ENCODE data around the gene F2RL3. TPM values are rescaled to one million over a fixed set of nuclear protein-coding genes. Genes with fewer than 3 reads are reported as not detected.

Gene F2RL3
- 10 to 100 TPM in 1 of 4 donors, 1 to 10 TPM in 1, under 1 TPM in 2; 0.45 to 13.4 (median 1.5) TPM for polyA plus RNA-seq
- long read RNA-seq, donor 1 = 0 reads
- long read RNA-seq, donor 2 = 0 reads
- long read RNA-seq, donor 3, partial matches to known transcripts = 0 of 1 reads
- long read RNA-seq, donor 3, other reads (novel, unspliced or antisense) = 0 of 1 reads
- long read RNA-seq, donor 4 = 0 reads
- long read RNA-seq, donor 5 = 0 reads
- long read RNA-seq, donor 6 = 0 reads
- long read RNA-seq, donor 7 = 0 reads
- long read RNA-seq, donor 8 = 0 reads
- long read RNA-seq, donor 9 = 0 reads
- long read RNA-seq, donor 10, partial matches to known transcripts = 0 of 1 reads
- long read RNA-seq, donor 10, other reads (novel, unspliced or antisense) = 0 of 1 reads

DNA sequence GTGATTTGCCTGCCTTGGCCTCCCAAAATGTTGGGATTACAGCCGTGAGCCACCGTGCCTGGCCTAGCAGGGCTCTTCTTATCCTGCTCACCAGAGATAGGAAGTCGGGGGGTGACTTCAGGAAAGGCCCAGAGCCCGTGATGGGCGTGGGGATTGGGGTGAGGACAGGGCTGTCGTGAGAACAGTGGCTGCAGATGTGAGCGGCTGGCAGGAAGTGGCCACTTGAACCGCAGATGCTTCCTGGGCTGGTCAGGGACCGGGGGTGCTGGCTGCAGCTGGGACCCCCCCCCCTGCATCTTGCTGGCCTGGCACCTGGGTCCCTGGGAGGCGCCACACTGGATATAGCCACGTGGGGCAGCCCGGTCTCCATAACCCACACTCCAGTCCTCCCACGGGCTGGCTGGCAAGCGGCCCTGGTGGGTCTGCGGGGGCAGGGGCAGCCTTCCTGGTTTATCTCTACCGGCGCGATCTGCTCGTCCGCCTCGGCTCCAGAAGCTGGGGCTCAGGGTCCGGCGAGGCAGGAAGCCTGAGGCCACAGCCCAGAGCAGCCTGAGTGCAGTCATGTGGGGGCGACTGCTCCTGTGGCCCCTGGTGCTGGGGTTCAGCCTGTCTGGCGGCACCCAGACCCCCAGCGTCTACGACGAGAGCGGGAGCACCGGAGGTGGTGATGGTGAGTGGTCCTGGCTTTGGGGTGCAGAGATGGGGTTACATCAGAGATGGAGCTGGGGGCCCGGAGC is at the start of gene F2RL3:
Gene F2RL3, plus strand, starts transcription at position 371 of the 737 bp plus-strand sequence. Its CDS starts 191 bp downstream, at position 562.
- H3K4me1 ChIP-seq (ENCODE audit: control insufficient read depth in 3 of 3, insufficient read depth in 2 of 3, low read depth in 1 of 3, low read length in 2 of 3) = no peaks in the 10 kb centered on the region
- 18 to 42% (median 30%) methylated on average over 29 to 31 of the region's 31 CpGs for WGBS, 3 donors
- no peaks in the 10 kb centered on the region for H3K36me3 ChIP-seq (ENCODE audit: control insufficient read depth in 3 of 3, insufficient read depth in 2 of 3, low read depth in 1 of 3, low read length in 3 of 3)
- peak within 1 kb of the TSS in 2 of 3 donors; percentile 42 to 88 for H3K27ac ChIP-seq (ENCODE audit: low read depth in 1 of 3, low read length in 2 of 3)
- H3K27me3 ChIP-seq (ENCODE audit: control insufficient read depth in 3 of 3, insufficient read depth in 3 of 3, low read length in 3 of 3) = no peaks in the 10 kb centered on the region
- H3K4me3 ChIP-seq (ENCODE audit: low read depth in 1 of 3, low read length in 3 of 3) = peak within 1 kb of the TSS in 1 of 3 donors; percentile 19
- FAIRE-seq (no peak), DNase-seq (peak; percentile 8 to 58)
- peaks cover 0 to 2% of the 10 kb centered on the region in 2 donors for H3K9me3 ChIP-seq (ENCODE audit: control insufficient read depth in 2 of 2, insufficient read depth in 1 of 2, low read depth in 1 of 2, low read length in 1 of 2)

DNA sequence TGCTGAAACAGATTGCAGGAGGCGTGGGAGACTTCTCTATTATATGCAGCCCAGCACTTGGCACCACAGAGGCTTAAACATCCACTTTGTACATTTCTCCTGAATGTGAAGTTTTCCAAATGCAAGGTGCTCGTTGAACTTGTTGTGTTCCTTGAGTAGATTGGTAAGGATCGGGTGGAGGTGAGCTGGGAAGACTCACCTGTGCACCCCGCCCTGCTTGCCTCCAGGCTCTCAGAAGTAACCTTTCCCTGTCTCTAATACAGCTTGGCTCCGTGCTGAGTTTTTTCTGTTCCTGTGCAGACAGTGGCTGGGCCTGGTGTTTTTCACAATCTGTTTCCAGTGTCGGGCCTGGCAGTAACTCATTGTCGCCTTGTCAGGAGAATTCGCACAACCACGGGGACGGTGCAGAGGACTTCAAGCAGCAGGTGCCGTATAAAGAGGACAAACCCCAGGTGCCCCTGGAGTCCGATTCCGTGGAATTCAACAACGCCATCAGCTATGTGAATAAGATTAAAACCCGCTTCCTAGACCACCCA is 47.3 kb upstream of the F2RL3 start:
- Histone ChIP-seq H3K27me3 (ENCODE audit: control insufficient read depth in 3 of 3, insufficient read depth in 3 of 3, low read length in 3 of 3) (no peaks in the 10 kb centered on the region), H3K4me3 (ENCODE audit: low read depth in 1 of 3, low read length in 3 of 3) (no peak overlapping the region), H3K27ac (ENCODE audit: low read depth in 1 of 3, low read length in 2 of 3) (no peak overlapping the region), H3K4me1 (ENCODE audit: control insufficient read depth in 3 of 3, insufficient read depth in 2 of 3, low read depth in 1 of 3, low read length in 2 of 3) (no peaks in the 10 kb centered on the region), H3K36me3 (ENCODE audit: control insufficient read depth in 3 of 3, insufficient read depth in 2 of 3, low read depth in 1 of 3, low read length in 3 of 3) (peaks cover 11 to 92% (median 26%) of the 10 kb centered on the region in 3 donors), H3K9me3 (ENCODE audit: control insufficient read depth in 2 of 2, insufficient read depth in 1 of 2, low read depth in 1 of 2, low read length in 1 of 2) (no peaks in the 10 kb centered on the region)
- 92 to 96% (median 95%) methylated on average over 15 of the region's 15 CpGs for WGBS, 3 donors
- no peak for DNase-seq
- FAIRE-seq = no peak

DNA sequence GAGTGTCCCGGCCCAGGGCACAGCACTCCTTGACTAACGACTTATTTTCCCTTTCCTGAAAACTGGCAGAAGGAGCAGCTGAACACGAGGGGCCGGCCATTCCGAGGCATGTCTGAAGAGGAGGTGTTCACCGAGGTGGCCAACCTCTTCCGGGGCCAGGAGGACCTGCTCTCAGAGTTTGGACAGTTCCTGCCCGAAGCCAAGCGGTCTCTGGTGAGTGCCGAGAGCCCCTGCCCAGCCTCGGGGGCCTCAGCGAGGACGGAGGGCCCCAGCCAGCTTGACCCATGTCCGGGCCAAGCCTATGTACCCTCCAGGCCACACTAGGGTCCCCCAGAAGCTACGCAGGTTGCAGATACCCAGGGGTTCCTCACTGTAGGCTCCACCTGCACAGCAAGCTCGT is 41.9 kb upstream of the F2RL3 start:
- FAIRE-seq (no peak), DNase-seq (no peak)
- 94 to 96% (median 96%) methylated on average over 16 of the region's 16 CpGs for WGBS, 3 donors
- H3K27me3 ChIP-seq (ENCODE audit: control insufficient read depth in 3 of 3, insufficient read depth in 3 of 3, low read length in 3 of 3) = no peaks in the 10 kb centered on the region
- no peak overlapping the region for H3K27ac ChIP-seq (ENCODE audit: low read depth in 1 of 3, low read length in 2 of 3)
- H3K9me3 ChIP-seq (ENCODE audit: control insufficient read depth in 2 of 2, insufficient read depth in 1 of 2, low read depth in 1 of 2, low read length in 1 of 2) = no peaks in the 10 kb centered on the region
- no peaks in the 10 kb centered on the region for H3K4me1 ChIP-seq (ENCODE audit: control insufficient read depth in 3 of 3, insufficient read depth in 2 of 3, low read depth in 1 of 3, low read length in 2 of 3)
- no peak overlapping the region for H3K4me3 ChIP-seq (ENCODE audit: low read depth in 1 of 3, low read length in 3 of 3)
- H3K36me3 ChIP-seq (ENCODE audit: control insufficient read depth in 3 of 3, insufficient read depth in 2 of 3, low read depth in 1 of 3, low read length in 3 of 3) = peaks cover 22 to 83% (median 31%) of the 10 kb centered on the region in 3 donors

DNA sequence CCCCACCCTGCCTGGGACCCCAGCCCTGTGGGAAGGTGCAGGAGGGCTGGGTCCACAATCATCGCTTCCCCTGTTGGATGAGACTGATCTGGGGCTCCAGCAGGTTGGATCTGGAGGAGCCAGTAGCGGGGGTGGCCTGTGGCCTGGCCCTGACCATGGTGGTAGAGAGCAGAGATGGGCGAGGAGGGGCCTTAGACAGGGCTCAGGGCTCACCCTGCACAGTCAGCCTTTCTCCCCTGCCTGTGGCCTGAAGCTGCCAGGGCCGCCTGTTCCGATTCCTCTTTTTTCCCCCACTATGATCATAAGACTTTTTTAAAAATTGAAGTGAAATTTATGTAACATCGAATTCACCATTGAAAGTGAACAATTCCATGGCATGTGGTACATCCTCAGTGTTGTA is 41.4 kb upstream of the F2RL3 start:
- FAIRE-seq (no peak), DNase-seq (no peak)
- 92 to 99% (median 94%) methylated on average over 6 of the region's 6 CpGs for WGBS, 3 donors
- Histone ChIP-seq H3K9me3 (ENCODE audit: control insufficient read depth in 2 of 2, insufficient read depth in 1 of 2, low read depth in 1 of 2, low read length in 1 of 2) (no peaks in the 10 kb centered on the region), H3K4me1 (ENCODE audit: control insufficient read depth in 3 of 3, insufficient read depth in 2 of 3, low read depth in 1 of 3, low read length in 2 of 3) (no peaks in the 10 kb centered on the region), H3K36me3 (ENCODE audit: control insufficient read depth in 3 of 3, insufficient read depth in 2 of 3, low read depth in 1 of 3, low read length in 3 of 3) (peaks cover 21 to 83% (median 28%) of the 10 kb centered on the region in 3 donors), H3K27me3 (ENCODE audit: control insufficient read depth in 3 of 3, insufficient read depth in 3 of 3, low read length in 3 of 3) (no peaks in the 10 kb centered on the region), H3K4me3 (ENCODE audit: low read depth in 1 of 3, low read length in 3 of 3) (no peak overlapping the region), H3K27ac (ENCODE audit: low read depth in 1 of 3, low read length in 2 of 3) (no peak overlapping the region)

DNA sequence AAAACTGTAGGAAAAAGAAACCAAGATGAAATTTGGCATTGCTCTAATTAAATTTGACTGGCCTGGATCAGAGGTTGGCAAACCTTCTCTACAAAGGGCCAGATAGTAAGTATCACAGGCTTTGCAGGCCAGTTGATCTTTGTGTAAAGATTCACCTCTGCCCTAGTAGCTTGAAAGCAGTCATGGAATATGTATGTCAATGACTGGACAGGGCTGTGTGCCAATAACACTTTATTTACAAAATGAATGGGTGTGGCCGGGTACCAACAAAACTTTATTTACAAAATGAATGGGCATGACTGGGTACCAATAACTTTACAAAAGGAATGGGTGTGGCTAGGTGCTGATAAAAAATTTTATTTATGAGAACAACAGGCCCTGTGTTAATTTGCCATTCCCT is 39.6 kb upstream of the F2RL3 start:
- no peaks in the 10 kb centered on the region for H3K27me3 ChIP-seq (ENCODE audit: control insufficient read depth in 3 of 3, insufficient read depth in 3 of 3, low read length in 3 of 3)
- H3K27ac ChIP-seq (ENCODE audit: low read depth in 1 of 3, low read length in 2 of 3) = no peak overlapping the region
- no peaks in the 10 kb centered on the region for H3K4me1 ChIP-seq (ENCODE audit: control insufficient read depth in 3 of 3, insufficient read depth in 2 of 3, low read depth in 1 of 3, low read length in 2 of 3)
- DNase-seq (peak in 1 of 2 donors; percentile 15), FAIRE-seq (no peak)
- no peaks in the 10 kb centered on the region for H3K9me3 ChIP-seq (ENCODE audit: control insufficient read depth in 2 of 2, insufficient read depth in 1 of 2, low read depth in 1 of 2, low read length in 1 of 2)
- peaks cover 19 to 83% (median 23%) of the 10 kb centered on the region in 3 donors for H3K36me3 ChIP-seq (ENCODE audit: control insufficient read depth in 3 of 3, insufficient read depth in 2 of 3, low read depth in 1 of 3, low read length in 3 of 3)
- H3K4me3 ChIP-seq (ENCODE audit: low read depth in 1 of 3, low read length in 3 of 3) = no peak overlapping the region
- WGBS, 3 donors = 82 to 93% (median 93%) methylated on average over 1 of the region's 1 CpG

DNA sequence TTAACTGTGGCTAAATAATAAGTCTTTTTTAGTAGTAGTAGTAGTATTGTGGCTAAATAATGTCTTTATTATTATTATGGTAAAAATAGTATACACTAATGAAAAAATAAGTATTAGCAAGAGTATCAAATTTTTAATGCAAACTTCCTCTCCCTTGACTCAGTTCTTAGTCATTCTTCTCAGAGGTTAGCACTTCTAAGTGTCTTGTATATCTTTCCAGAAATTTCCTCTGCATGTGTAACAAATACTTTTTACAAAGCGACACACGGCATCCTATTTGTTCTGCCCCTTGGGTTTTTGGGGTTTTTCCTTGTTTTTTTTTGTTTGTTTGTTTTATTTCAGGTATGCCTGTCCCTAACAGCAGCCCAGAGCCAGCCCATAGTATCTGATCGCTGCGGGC is 38.7 kb upstream of the F2RL3 start:
- Histone ChIP-seq H3K9me3 (ENCODE audit: control insufficient read depth in 2 of 2, insufficient read depth in 1 of 2, low read depth in 1 of 2, low read length in 1 of 2) (no peaks in the 10 kb centered on the region), H3K27ac (ENCODE audit: low read depth in 1 of 3, low read length in 2 of 3) (no peak overlapping the region), H3K36me3 (ENCODE audit: control insufficient read depth in 3 of 3, insufficient read depth in 2 of 3, low read depth in 1 of 3, low read length in 3 of 3) (peaks cover 22 to 81% (median 27%) of the 10 kb centered on the region in 3 donors), H3K27me3 (ENCODE audit: control insufficient read depth in 3 of 3, insufficient read depth in 3 of 3, low read length in 3 of 3) (no peaks in the 10 kb centered on the region), H3K4me3 (ENCODE audit: low read depth in 1 of 3, low read length in 3 of 3) (no peak overlapping the region), H3K4me1 (ENCODE audit: control insufficient read depth in 3 of 3, insufficient read depth in 2 of 3, low read depth in 1 of 3, low read length in 2 of 3) (no peaks in the 10 kb centered on the region)
- FAIRE-seq (no peak), DNase-seq (no peak)
- 94 to 100% (median 97%) methylated on average over 4 of the region's 4 CpGs for WGBS, 3 donors

DNA sequence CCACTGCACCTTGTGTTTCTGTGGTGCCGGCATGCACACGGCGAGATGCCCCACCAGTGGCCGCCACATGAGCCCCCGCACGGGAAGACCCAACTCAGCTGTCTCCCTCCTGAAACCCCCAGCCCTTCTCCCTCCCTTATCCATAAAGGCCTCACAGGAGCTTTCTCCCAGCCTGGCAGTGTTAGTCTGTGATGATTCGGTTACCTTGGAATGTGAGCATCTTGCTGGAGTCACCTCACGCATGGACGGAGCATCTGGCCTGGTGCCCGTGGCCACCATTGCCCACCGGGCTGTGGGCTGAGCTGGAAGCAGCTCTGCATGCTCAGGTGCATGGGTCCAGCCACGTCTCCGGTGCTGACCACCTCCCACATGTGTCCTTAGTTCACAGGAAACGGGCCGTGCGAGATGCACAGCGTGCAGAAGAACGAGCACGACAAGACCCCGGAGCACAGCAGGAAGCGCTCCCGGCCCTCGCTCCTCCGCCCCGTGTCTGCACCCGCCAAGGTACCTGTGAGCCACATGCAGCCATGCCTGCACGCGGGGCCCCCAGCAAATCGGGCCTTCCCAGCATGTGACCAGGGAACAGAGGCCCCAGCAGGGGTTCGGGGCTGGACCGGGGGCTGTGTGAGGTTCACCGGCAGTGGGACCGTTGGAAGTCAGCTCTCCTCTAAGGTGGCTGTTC is 37.6 kb upstream of the F2RL3 start:
- peaks cover 19 to 80% (median 25%) of the 10 kb centered on the region in 3 donors for H3K36me3 ChIP-seq (ENCODE audit: control insufficient read depth in 3 of 3, insufficient read depth in 2 of 3, low read depth in 1 of 3, low read length in 3 of 3)
- 94 to 96% (median 95%) methylated on average over 33 of the region's 33 CpGs for WGBS, 3 donors
- no peaks in the 10 kb centered on the region for H3K4me1 ChIP-seq (ENCODE audit: control insufficient read depth in 3 of 3, insufficient read depth in 2 of 3, low read depth in 1 of 3, low read length in 2 of 3)
- H3K27me3 ChIP-seq (ENCODE audit: control insufficient read depth in 3 of 3, insufficient read depth in 3 of 3, low read length in 3 of 3) = no peaks in the 10 kb centered on the region
- FAIRE-seq (no peak), DNase-seq (no peak)
- no peaks in the 10 kb centered on the region for H3K9me3 ChIP-seq (ENCODE audit: control insufficient read depth in 2 of 2, insufficient read depth in 1 of 2, low read depth in 1 of 2, low read length in 1 of 2)
- H3K27ac ChIP-seq (ENCODE audit: low read depth in 1 of 3, low read length in 2 of 3) = no peak overlapping the region
- no peak overlapping the region for H3K4me3 ChIP-seq (ENCODE audit: low read depth in 1 of 3, low read length in 3 of 3)

DNA sequence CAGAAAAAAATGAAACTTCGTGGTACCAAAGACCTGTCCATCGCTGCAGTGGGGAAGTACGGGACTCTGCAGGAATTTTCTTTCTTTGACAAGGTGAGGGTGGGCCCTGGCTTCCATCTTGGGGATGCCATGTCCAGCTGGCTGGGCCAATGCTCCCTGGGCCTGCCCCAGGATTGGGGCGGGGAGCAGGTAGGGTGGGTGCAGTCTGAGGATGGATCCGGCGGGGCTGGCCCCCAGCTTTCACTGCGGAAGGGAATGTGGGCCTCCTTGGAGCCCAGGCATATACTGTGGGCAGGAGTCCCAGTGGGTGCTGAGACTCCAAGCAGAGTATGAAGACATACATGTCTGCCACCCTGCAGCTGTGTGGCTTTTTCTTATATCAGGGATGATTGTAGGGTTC is 35.7 kb upstream of the F2RL3 start:
- Histone ChIP-seq H3K9me3 (ENCODE audit: control insufficient read depth in 2 of 2, insufficient read depth in 1 of 2, low read depth in 1 of 2, low read length in 1 of 2) (no peaks in the 10 kb centered on the region), H3K4me1 (ENCODE audit: control insufficient read depth in 3 of 3, insufficient read depth in 2 of 3, low read depth in 1 of 3, low read length in 2 of 3) (no peaks in the 10 kb centered on the region), H3K27me3 (ENCODE audit: control insufficient read depth in 3 of 3, insufficient read depth in 3 of 3, low read length in 3 of 3) (no peaks in the 10 kb centered on the region), H3K27ac (ENCODE audit: low read depth in 1 of 3, low read length in 2 of 3) (no peak overlapping the region), H3K36me3 (ENCODE audit: control insufficient read depth in 3 of 3, insufficient read depth in 2 of 3, low read depth in 1 of 3, low read length in 3 of 3) (peaks cover 9 to 71% (median 17%) of the 10 kb centered on the region in 3 donors), H3K4me3 (ENCODE audit: low read depth in 1 of 3, low read length in 3 of 3) (no peak overlapping the region)
- FAIRE-seq = no peak
- WGBS, 3 donors = 93 to 96% (median 95%) methylated on average over 7 of the region's 7 CpGs
- no peak for DNase-seq

Data from small intestine (tissue), 16 donors.